MCF 10A (cell line): ENCODE results near the gene SLC7A5. TPM values are rescaled to one million over a fixed set of nuclear protein-coding genes. Genes with fewer than 3 reads are reported as not detected.

Source experiments
- BruUV-seq: library from RNA; stranded (reverse); fragments of 400-500 nt; replicated peaks from 2 replicates; lab custom pipeline; 2021; lab: Mats Ljungman, UMichigan
- CTCF ChIA-PET: fragments of 300-600 bp; sonication (Branson Sonifier 250); formaldehyde crosslinking; extraction: SDS; loops from one replicate; lab custom pipeline; 2021; ENCODE audit warnings: antibody characterized with exemption, inconsistent platforms; lab: Yijun Ruan, JAX
- POLR2A ChIA-PET: fragments of 300-600, 350-650 bp; sonication (Branson Sonifier 250); formaldehyde crosslinking; extraction: SDS; loops from one replicate; lab custom pipeline; 2020; ENCODE audit warnings: antibody characterized with exemption, inconsistent platforms; lab: Yijun Ruan, JAX
- DNase-seq: peaks from one replicate; pipeline ENCODE4 v3.0.0-alpha.2; 2018; ENCODE audit not compliant: unreplicated experiment
- H3K27ac Mint-ChIP-seq: one replicate; pipeline ENCODE4 v1.8.0; 2022; ENCODE audit warnings: mild to moderate bottlenecking, low read depth, mixed read lengths; ENCODE audit not compliant: unreplicated experiment
- H3K27me3 Mint-ChIP-seq: one replicate; pipeline ENCODE4 v1.8.0; 2022; ENCODE audit warnings: mixed read lengths; ENCODE audit not compliant: insufficient read depth, unreplicated experiment
- H3K36me3 Mint-ChIP-seq: one replicate; pipeline ENCODE4 v1.8.0; 2022; ENCODE audit warnings: mild to moderate bottlenecking, moderate library complexity, mixed read lengths; ENCODE audit not compliant: insufficient read depth, unreplicated experiment
- H3K4me1 Mint-ChIP-seq: one replicate; pipeline ENCODE4 v1.8.0; 2022; ENCODE audit warnings: mixed read lengths; ENCODE audit not compliant: insufficient read depth, unreplicated experiment
- H3K4me3 Mint-ChIP-seq: one replicate; pipeline ENCODE4 v1.8.0; 2022; ENCODE audit warnings: mild to moderate bottlenecking, moderate library complexity, mixed read lengths; ENCODE audit not compliant: unreplicated experiment
- H3K9me3 Mint-ChIP-seq: one replicate; pipeline ENCODE4 v1.8.0; 2022; ENCODE audit warnings: mixed read lengths; ENCODE audit not compliant: unreplicated experiment
- intact Hi-C: fragments of 100-400 bp; cut with micrococcal nuclease; formaldehyde crosslinking; loops from 2 replicates; pipeline ENCODE4 v1.14.1; 2022
- total RNA-seq: library from RNA; stranded (reverse); gene quantifications from 2 replicates; pipeline ENCODE4 v1.2.3, GENCODE V29; 2022
- TF ChIP-seq, protein P1 (sequence below): fragments of 200-600 bp; IDR thresholded peaks from one replicate; pipeline ENCODE4 v1.8.0; 2022; ENCODE audit warnings: antibody characterized with exemption, mild to moderate bottlenecking; ENCODE audit not compliant: unreplicated experiment

Gene SLC7A5
- total RNA-seq, 1 experiment from 2014 or later: 1,007 TPM

GRCh38 chr16:87823181-87823929 is 46.0 kb downstream of the SLC7A5 start:
- no peak overlapping the region for H3K27ac Mint-ChIP-seq
- H3K9me3 Mint-ChIP-seq: no peaks in the 10 kb centered on the region
- POLR2A ChIA-PET: interaction anchor here (1.0 to 5.9 kb wide), 4 partner anchors 15 to 48 kb away, joined by 4 to 39 read pairs (median 12); no protein-coding TSS in a partner anchor
- peaks cover 13% of the 10 kb centered on the region for H3K4me1 Mint-ChIP-seq
- no peak for DNase-seq
- H3K36me3 Mint-ChIP-seq: peaks cover 36% of the 10 kb centered on the region
- BruUV-seq: no TSS peak
- H3K4me3 Mint-ChIP-seq: no peak overlapping the region
- CTCF ChIA-PET: interaction anchor here (0.6 to 0.7 kb wide), 3 partner anchors 27 to 41 kb away, joined by 3 to 4 read pairs (median 3); no protein-coding TSS in a partner anchor
- no peaks in the 10 kb centered on the region for H3K27me3 Mint-ChIP-seq
- TF ChIP-seq, protein P1, sequence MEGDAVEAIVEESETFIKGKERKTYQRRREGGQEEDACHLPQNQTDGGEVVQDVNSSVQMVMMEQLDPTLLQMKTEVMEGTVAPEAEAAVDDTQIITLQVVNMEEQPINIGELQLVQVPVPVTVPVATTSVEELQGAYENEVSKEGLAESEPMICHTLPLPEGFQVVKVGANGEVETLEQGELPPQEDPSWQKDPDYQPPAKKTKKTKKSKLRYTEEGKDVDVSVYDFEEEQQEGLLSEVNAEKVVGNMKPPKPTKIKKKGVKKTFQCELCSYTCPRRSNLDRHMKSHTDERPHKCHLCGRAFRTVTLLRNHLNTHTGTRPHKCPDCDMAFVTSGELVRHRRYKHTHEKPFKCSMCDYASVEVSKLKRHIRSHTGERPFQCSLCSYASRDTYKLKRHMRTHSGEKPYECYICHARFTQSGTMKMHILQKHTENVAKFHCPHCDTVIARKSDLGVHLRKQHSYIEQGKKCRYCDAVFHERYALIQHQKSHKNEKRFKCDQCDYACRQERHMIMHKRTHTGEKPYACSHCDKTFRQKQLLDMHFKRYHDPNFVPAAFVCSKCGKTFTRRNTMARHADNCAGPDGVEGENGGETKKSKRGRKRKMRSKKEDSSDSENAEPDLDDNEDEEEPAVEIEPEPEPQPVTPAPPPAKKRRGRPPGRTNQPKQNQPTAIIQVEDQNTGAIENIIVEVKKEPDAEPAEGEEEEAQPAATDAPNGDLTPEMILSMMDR: no peak
- intact Hi-C loops: loop anchor here (5.0 kb wide), 1 partner anchor 46 kb away; no protein-coding TSS in a partner anchor

DNA sequence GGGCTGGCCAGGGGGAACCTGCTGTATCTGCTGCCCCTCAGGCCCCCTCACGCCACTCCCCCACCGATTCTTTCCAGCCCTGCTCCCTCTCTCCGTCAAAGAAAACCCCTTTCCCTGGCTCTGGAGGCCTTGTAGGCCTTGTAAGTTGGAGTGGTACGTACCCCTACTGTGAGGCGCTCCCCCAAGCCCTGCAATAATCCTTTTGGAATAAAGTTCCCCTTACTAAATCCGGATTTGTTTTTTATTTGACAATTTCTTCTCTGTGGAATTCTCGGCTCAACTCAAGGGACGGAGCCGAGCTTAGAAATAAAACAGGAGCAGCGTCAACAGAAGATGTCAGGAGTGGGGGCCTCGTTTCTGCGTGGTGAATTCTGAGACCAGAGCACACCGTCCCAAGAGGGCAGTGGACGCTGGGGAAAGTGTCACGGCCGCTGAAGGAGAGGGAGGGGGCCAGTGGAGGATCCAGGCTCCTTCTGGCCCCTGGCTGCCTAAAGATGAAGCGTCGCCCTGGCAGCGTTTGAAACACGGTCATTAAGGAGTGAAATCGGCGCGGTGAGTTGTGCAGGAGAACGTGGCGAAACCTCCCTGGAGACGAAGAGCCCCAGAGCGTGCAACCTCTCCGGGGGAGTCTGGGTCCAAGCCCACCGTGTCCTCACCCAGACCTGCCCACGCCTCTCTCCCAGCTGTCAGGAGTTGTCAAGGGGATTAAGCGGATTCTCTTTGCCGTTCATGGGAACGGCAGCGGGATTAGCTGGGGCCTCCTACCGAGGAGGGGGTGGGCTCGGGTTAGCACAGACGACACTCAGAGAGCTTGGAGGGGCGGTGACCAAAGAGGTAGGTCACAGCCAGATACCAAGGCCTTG is 47.0 kb downstream of the SLC7A5 start:
- peak overlapping the region; percentile 35 for H3K27ac Mint-ChIP-seq
- peaks cover 13% of the 10 kb centered on the region for H3K4me1 Mint-ChIP-seq
- ChIA-PET POLR2A (interaction anchor here (1.0 to 5.9 kb wide), 4 partner anchors 14 to 49 kb away, joined by 4 to 39 read pairs (median 12); no protein-coding TSS in a partner anchor), CTCF (interaction anchor here (0.6 to 1.7 kb wide), 3 partner anchors 28 to 43 kb away, joined by 3 to 4 read pairs (median 3); no protein-coding TSS in a partner anchor)
- H3K27me3 Mint-ChIP-seq: no peaks in the 10 kb centered on the region
- H3K36me3 Mint-ChIP-seq: peaks cover 26% of the 10 kb centered on the region
- H3K4me3 Mint-ChIP-seq: no peak overlapping the region
- intact Hi-C loops: loop anchor here (5.0 kb wide), 1 partner anchor 45 kb away; no protein-coding TSS in a partner anchor
- TF ChIP-seq, protein P1: no peak
- DNase-seq: no peak
- BruUV-seq: no TSS peak
- H3K9me3 Mint-ChIP-seq: no peaks in the 10 kb centered on the region

DNA sequence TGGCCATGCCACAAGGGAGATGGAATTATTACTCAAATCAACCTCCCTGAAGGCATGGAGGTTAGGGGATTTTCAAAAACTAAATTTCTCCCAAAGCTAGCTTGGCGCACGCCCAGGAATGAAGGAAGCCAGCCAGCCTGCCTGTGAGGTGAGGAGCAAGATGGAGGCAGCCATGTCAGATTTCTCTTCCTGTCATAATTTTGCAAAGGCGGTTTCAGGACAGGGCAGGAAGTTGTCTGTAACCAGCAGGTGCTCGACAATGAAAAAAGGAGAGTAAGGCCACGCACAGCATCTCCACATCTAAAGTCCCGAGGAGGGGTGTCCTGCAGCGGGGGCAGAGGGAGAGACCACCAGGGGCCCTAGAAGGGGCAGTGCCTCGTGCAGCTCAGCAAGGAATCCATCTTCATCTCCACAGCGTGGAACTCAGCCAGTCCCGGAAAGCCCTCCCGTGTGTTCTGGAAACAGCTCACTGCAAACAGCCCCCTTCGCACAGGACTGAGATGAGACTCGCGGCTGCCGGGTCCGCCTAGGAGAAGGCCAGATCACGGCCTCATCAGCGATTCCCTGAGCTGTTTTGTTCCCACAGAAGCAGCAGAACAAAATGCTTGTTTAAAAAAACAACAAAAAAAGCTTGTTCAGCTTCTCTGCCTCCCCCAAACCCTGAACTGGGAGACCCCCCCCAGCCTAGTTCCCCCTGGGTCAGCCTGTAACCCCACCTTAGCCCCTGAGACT is 47.8 kb downstream of the SLC7A5 start:
- H3K36me3 Mint-ChIP-seq: peaks cover 20% of the 10 kb centered on the region
- ChIA-PET POLR2A (interaction anchor here (2.7 to 5.9 kb wide), 2 partner anchors 13 to 31 kb away, joined by 21 to 39 read pairs; no protein-coding TSS in a partner anchor), CTCF (interaction anchor here (0.7 to 1.7 kb wide), 2 partner anchors 42 to 87 kb away, joined by 3 read pairs; no protein-coding TSS in a partner anchor)
- no peaks in the 10 kb centered on the region for H3K9me3 Mint-ChIP-seq
- no peaks in the 10 kb centered on the region for H3K27me3 Mint-ChIP-seq
- H3K4me3 Mint-ChIP-seq: no peak overlapping the region
- DNase-seq: no peak
- TF ChIP-seq, protein P1: no peak
- H3K4me1 Mint-ChIP-seq: peaks cover 13% of the 10 kb centered on the region
- BruUV-seq: no TSS peak
- intact Hi-C loops: loop anchor here (5.0 kb wide), 1 partner anchor 44 kb away; no protein-coding TSS in a partner anchor
- peak overlapping the region; percentile 35 for H3K27ac Mint-ChIP-seq
